HEK293 (cell line): Measurements from ENCODE around the gene ZMYM3.

ENCODE experiments used
- CTCF ChIP-seq: fragments of 450-650 bp; formaldehyde crosslinking; IDR thresholded peaks from 2 replicates; pipeline ENCODE4 v1.5.1; 2016; ENCODE audit warnings: missing biosample characterization, missing genetic modification characterization
- EGR2 ChIP-seq: fragments of 450-650 bp; formaldehyde crosslinking; IDR thresholded peaks from 2 replicates; pipeline ENCODE4 v1.5.1; 2016; ENCODE audit warnings: low read depth, missing biosample characterization, missing genetic modification characterization
- GLIS1 ChIP-seq: fragments of 450-650 bp; formaldehyde crosslinking; IDR thresholded peaks from 2 replicates; pipeline ENCODE4 v1.5.1; 2016; ENCODE audit warnings: missing biosample characterization, missing genetic modification characterization
- KLF9 ChIP-seq: fragments of 450-650 bp; formaldehyde crosslinking; IDR thresholded peaks from 2 replicates; pipeline ENCODE4 v1.5.1; 2016; ENCODE audit warnings: missing biosample characterization, missing genetic modification characterization, low read depth
- OVOL3 ChIP-seq: fragments of 450-650 bp; formaldehyde crosslinking; IDR thresholded peaks from 2 replicates; pipeline ENCODE4 v1.5.1; 2016; ENCODE audit warnings: missing biosample characterization, missing genetic modification characterization
- RBAK ChIP-seq: fragments of 450-650 bp; formaldehyde crosslinking; IDR thresholded peaks from 2 replicates; pipeline ENCODE4 v1.5.1; 2016; ENCODE audit warnings: missing biosample characterization, missing genetic modification characterization
- YY1 ChIP-seq: fragments of 450-650 bp; formaldehyde crosslinking; IDR thresholded peaks from 2 replicates; pipeline ENCODE4 v1.5.1; 2018; ENCODE audit warnings: missing biosample characterization, missing genetic modification characterization
- ZBTB48 ChIP-seq: fragments of 450-650 bp; formaldehyde crosslinking; IDR thresholded peaks from 2 replicates; pipeline ENCODE4 v1.5.1; 2016; ENCODE audit warnings: missing biosample characterization, missing genetic modification characterization
- ZFHX2 ChIP-seq: fragments of 450-650 bp; formaldehyde crosslinking; conservative IDR thresholded peaks from 2 replicates; pipeline ENCODE4 v1.5.1; 2016; ENCODE audit warnings: missing biosample characterization, missing genetic modification characterization
- ZFP37 ChIP-seq: fragments of 450-650 bp; formaldehyde crosslinking; IDR thresholded peaks from 2 replicates; pipeline ENCODE4 v1.5.1; 2016; ENCODE audit warnings: missing biosample characterization, missing genetic modification characterization
- ZNF10 ChIP-seq: fragments of 450-650 bp; formaldehyde crosslinking; IDR thresholded peaks from 2 replicates; pipeline ENCODE4 v1.5.1; 2017; ENCODE audit warnings: missing biosample characterization, missing genetic modification characterization
- ZNF23 ChIP-seq: fragments of 450-650 bp; formaldehyde crosslinking; IDR thresholded peaks from 2 replicates; pipeline ENCODE4 v1.5.1; 2016; ENCODE audit warnings: missing biosample characterization, missing genetic modification characterization, borderline replicate concordance
- ZNF341 ChIP-seq: fragments of 450-650 bp; formaldehyde crosslinking; IDR thresholded peaks from 2 replicates; pipeline ENCODE4; 2016; ENCODE audit warnings: low read depth, missing biosample characterization, missing genetic modification characterization
- ZNF398 ChIP-seq: fragments of 450-650 bp; formaldehyde crosslinking; IDR thresholded peaks from 2 replicates; pipeline ENCODE4 v1.5.1; 2017; ENCODE audit warnings: missing biosample characterization, missing genetic modification characterization
- ZNF426 ChIP-seq: fragments of 450-650 bp; formaldehyde crosslinking; IDR thresholded peaks from 2 replicates; pipeline ENCODE4 v1.5.1; 2017; ENCODE audit warnings: missing biosample characterization, missing genetic modification characterization, mild to moderate bottlenecking, inconsistent platforms, moderate library complexity
- ZNF549 ChIP-seq: fragments of 450-650 bp; IDR thresholded peaks from 2 replicates; pipeline ENCODE4 v1.5.1; 2018; ENCODE audit warnings: missing biosample characterization, missing genetic modification characterization, mild to moderate bottlenecking, inconsistent platforms, moderate library complexity
- ZNF555 ChIP-seq: fragments of 450-650 bp; formaldehyde crosslinking; conservative IDR thresholded peaks from 2 replicates; pipeline ENCODE4 v1.5.1; 2017; ENCODE audit warnings: missing biosample characterization, mild to moderate bottlenecking, missing genetic modification characterization, inconsistent platforms
- ZNF639 ChIP-seq: fragments of 450-650 bp; formaldehyde crosslinking; IDR thresholded peaks from 2 replicates; pipeline ENCODE4 v1.5.1; 2016; ENCODE audit warnings: missing biosample characterization, missing genetic modification characterization
- ZNF843 ChIP-seq: fragments of 450-650 bp; formaldehyde crosslinking; IDR thresholded peaks from 2 replicates; pipeline ENCODE4 v1.5.1; 2016; ENCODE audit warnings: missing biosample characterization, missing genetic modification characterization
- TF ChIP-seq, protein P1 (sequence below): fragments of 450-650 bp; formaldehyde crosslinking; optimal IDR thresholded peaks from 2 replicates; pipeline ENCODE3; 2016; ENCODE audit warnings: missing biosample characterization, mild to moderate bottlenecking, missing genetic modification characterization
- TF ChIP-seq, protein P2 (sequence below): fragments of 450-650 bp; formaldehyde crosslinking; IDR thresholded peaks from 2 replicates; pipeline ENCODE4 v1.5.1; 2016; ENCODE audit warnings: missing biosample characterization, missing genetic modification characterization
- TF ChIP-seq, protein P3 (sequence below): fragments of 450-650 bp; formaldehyde crosslinking; IDR thresholded peaks from 2 replicates; pipeline ENCODE4 v1.5.1; 2016; ENCODE audit warnings: missing biosample characterization, missing genetic modification characterization
- TF ChIP-seq, protein P4 (sequence below): fragments of 450-650 bp; formaldehyde crosslinking; IDR thresholded peaks from 2 replicates; pipeline ENCODE4 v1.5.1; 2016; ENCODE audit warnings: missing biosample characterization, missing genetic modification characterization

ZMYM3 gene

DNA sequence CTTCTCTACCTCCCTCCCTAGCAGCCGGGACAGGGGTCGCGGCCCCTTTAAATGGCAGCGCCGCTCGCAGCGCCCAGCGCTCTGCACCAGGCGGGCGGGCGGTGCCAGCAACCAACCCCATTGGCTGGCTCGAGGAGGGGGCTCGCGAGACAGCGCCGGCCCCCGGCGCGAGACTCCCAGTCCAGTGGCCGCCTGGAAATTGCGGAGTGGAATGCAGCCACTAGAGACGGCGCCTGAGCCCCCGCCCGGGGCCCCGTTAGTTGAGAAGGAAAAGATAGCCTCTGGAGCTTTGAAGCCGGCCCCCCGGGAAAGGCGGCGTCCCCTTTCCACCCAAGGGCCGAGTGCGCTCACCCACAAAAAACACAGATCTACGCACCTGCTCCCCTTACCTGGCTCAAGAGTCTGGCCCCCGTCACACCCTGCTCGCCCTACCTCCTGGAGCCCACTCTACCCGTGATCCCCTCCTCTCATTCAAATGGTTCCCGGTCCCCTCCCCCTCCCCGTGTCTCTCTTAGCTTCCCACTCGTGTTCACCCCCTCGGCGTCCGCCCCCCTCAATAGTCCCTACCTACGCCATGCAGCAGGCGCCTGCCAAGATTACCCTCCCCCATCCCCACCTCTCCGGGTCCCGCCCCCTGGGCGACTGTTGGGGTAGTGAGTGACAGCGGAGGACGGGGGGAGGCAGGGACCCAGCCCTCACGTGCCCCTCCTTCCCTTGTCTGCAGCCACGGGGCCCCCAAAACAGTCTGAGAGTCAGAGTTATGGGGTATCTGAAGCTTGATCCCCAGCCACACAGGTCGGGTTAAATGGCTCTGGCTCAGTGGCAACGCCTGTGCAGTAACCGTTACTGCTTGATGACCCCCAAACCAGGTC, at the start of gene ZMYM3 (continued):
- TF ChIP-seq RBAK (tag by site-specific recombination) = no peak
- TF ChIP-seq EGR2 (tag by site-specific recombination) = peak; percentile 92
- TF ChIP-seq ZNF843 (tag by site-specific recombination) = 0 out of 2 replicates have a peak, but pooled peaks have one; percentile 18
- TF ChIP-seq ZNF639 (tag by site-specific recombination) = 0 out of 2 replicates have a peak, but pooled peaks have one; percentile 23
- peak; percentile 48; the same call in 1 of the 2 replicates for TF ChIP-seq OVOL3
- TF ChIP-seq, protein P1, sequence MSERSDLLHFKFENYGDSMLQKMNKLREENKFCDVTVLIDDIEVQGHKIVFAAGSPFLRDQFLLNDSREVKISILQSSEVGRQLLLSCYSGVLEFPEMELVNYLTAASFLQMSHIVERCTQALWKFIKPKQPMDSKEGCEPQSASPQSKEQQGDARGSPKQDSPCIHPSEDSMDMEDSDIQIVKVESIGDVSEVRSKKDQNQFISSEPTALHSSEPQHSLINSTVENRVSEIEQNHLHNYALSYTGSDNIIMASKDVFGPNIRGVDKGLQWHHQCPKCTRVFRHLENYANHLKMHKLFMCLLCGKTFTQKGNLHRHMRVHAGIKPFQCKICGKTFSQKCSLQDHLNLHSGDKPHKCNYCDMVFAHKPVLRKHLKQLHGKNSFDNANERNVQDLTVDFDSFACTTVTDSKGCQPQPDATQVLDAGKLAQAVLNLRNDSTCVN (tag by site-specific recombination) = peak; percentile 60
- no peak for TF ChIP-seq ZNF549 (tag by site-specific recombination)
- TF ChIP-seq KLF9 = peak; percentile 72
- no peak; the same call in 1 of the 2 replicates for TF ChIP-seq CTCF (tag by site-specific recombination)
- peak; percentile 91 for TF ChIP-seq ZFHX2 (tag by site-specific recombination)
- TF ChIP-seq, protein P2, sequence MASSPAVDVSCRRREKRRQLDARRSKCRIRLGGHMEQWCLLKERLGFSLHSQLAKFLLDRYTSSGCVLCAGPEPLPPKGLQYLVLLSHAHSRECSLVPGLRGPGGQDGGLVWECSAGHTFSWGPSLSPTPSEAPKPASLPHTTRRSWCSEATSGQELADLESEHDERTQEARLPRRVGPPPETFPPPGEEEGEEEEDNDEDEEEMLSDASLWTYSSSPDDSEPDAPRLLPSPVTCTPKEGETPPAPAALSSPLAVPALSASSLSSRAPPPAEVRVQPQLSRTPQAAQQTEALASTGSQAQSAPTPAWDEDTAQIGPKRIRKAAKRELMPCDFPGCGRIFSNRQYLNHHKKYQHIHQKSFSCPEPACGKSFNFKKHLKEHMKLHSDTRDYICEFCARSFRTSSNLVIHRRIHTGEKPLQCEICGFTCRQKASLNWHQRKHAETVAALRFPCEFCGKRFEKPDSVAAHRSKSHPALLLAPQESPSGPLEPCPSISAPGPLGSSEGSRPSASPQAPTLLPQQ = peak; percentile 96
- peak; percentile 80 for TF ChIP-seq GLIS1
- TF ChIP-seq ZBTB48 = 0 out of 2 replicates have a peak, but pooled peaks have one; percentile 14
- TF ChIP-seq ZNF555 (tag by site-specific recombination) = no peak
- peak; percentile 52 for TF ChIP-seq ZNF398 (tag by site-specific recombination)
- TF ChIP-seq, protein P3, sequence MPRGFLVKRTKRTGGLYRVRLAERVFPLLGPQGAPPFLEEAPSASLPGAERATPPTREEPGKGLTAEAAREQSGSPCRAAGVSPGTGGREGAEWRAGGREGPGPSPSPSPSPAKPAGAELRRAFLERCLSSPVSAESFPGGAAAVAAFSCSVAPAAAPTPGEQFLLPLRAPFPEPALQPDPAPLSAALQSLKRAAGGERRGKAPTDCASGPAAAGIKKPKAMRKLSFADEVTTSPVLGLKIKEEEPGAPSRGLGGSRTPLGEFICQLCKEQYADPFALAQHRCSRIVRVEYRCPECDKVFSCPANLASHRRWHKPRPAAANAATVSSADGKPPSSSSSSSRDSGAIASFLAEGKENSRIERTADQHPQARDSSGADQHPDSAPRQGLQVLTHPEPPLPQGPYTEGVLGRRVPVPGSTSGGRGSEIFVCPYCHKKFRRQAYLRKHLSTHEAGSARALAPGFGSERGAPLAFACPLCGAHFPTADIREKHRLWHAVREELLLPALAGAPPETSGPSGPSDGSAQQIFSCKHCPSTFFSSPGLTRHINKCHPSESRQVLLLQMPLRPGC = no peak
- no peak; the same call in 1 of the 2 replicates for TF ChIP-seq ZFP37 (tag by site-specific recombination)
- no peak for TF ChIP-seq ZNF10 (tag by site-specific recombination)
- TF ChIP-seq ZNF426 (tag by site-specific recombination) = no peak
- TF ChIP-seq ZNF23 (tag by site-specific recombination) = no peak
- TF ChIP-seq YY1 (tag by site-specific recombination) = peak; percentile 25; the same call in 1 of the 2 replicates
- 0 out of 2 replicates have a peak, but pooled peaks have one; percentile 41 for TF ChIP-seq ZNF341 (tag by site-specific recombination)
- TF ChIP-seq, protein P4, sequence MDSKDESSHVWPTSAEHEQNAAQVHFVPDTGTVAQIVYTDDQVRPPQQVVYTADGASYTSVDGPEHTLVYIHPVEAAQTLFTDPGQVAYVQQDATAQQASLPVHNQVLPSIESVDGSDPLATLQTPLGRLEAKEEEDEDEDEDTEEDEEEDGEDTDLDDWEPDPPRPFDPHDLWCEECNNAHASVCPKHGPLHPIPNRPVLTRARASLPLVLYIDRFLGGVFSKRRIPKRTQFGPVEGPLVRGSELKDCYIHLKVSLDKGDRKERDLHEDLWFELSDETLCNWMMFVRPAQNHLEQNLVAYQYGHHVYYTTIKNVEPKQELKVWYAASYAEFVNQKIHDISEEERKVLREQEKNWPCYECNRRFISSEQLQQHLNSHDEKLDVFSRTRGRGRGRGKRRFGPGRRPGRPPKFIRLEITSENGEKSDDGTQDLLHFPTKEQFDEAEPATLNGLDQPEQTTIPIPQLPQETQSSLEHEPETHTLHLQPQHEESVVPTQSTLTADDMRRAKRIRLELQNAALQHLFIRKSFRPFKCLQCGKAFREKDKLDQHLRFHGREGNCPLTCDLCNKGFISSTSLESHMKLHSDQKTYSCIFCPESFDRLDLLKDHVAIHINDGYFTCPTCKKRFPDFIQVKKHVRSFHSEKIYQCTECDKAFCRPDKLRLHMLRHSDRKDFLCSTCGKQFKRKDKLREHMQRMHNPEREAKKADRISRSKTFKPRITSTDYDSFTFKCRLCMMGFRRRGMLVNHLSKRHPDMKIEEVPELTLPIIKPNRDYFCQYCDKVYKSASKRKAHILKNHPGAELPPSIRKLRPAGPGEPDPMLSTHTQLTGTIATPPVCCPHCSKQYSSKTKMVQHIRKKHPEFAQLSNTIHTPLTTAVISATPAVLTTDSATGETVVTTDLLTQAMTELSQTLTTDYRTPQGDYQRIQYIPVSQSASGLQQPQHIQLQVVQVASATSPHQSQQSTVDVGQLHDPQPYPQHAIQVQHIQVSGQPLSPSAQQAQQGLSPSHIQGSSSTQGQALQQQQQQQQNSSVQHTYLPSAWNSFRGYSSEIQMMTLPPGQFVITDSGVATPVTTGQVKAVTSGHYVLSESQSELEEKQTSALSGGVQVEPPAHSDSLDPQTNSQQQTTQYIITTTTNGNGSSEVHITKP = peak; percentile 65
